RPMI7951 (cell line): Measurements from ENCODE around the gene SBNO2. TPM values are rescaled to one million over a fixed set of nuclear protein-coding genes. Genes with fewer than 3 reads are reported as not detected.
A peak's percentile ranks its signal among the peaks of the same experiment; 100 is the strongest.
"Not testable (repeated sequence)": the region's sequence is repeated elsewhere in the genome, so short reads cannot be mapped to it uniquely, and the experiment has no call there.

Experiments
- DNase-seq: peaks from one replicate; pipeline ENCODE4 v3.0.0-alpha.2; 2012; ENCODE audit warnings: low read depth
- total RNA-seq: library from RNA; depleted of rRNA; stranded (reverse); fragments of >200 nt; shearing (Covaris generic); gene quantifications from 2 replicates; pipeline ENCODE4 v1.2.3, GENCODE V29; 2014

SBNO2 gene
- total RNA-seq, 1 experiment from 2014 or later, result 12.1 TPM

DNA sequence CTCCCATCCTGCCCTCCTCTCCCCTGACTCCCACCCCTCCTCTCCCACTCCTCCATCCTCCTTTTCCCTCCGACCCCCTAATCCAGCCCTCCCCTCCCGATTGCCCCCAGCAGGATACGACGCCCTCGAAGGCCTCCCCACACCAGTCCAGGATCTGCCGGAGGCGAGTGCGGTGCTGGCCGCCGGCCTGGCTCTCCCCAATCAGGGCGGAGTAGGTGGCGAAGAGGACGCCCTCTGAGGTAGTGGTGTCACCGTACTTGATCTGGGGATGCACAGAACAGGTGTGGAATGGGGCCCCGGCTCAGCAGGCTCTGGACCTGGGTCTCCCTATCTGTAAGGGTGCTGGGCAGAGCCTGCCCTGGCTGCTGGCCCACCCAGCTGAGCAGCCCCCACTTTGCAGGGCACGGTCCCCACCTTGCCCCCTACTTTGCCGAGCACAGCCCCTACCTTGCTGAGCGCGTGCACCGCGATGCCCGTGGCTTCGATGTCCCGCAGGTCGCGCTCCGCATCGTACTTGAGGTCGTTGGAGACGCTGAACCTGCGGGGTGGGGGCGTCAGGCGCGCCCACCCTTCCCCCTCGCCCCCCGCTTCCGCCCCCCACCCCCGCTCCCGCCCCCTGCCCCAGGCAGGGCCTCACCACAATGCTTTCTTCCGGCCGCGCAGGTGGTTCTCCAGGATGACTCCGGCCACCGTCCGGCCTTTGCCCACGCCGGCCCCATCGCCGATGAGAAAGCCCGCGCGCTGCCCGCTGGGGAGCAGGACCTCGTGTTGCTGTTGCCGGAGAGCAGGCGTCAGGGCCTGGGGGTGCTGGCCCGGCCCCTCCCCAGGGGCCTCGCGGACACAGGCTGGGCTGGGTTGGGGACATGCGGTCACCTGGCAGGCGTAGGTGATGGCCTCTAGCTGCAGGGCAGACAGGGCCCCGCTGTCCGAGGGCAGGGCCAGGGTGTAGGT lies 51.8 kb downstream of the SBNO2 start:
- DNase-seq, result no peak

DNA sequence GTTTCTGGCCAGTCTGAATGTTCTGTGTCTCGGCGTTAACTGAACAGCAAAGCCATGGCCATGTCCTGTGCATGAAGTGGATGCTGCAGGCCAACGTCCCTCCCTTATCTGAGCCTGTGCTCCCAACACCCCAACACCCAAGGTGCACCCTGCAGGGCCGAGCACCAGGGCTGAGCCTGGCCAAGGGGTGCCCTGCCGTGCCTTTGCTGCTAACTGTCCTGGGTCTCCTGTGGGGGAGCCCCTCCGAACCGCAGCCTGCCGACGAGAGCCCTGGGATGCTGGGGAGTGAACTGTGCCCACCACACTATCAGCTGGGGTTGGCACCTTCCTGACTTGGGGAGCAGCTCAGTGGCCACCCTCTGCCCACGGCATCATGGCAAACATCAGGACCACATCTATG lies 52.7 kb downstream of the SBNO2 start:
- no peak for DNase-seq

DNA sequence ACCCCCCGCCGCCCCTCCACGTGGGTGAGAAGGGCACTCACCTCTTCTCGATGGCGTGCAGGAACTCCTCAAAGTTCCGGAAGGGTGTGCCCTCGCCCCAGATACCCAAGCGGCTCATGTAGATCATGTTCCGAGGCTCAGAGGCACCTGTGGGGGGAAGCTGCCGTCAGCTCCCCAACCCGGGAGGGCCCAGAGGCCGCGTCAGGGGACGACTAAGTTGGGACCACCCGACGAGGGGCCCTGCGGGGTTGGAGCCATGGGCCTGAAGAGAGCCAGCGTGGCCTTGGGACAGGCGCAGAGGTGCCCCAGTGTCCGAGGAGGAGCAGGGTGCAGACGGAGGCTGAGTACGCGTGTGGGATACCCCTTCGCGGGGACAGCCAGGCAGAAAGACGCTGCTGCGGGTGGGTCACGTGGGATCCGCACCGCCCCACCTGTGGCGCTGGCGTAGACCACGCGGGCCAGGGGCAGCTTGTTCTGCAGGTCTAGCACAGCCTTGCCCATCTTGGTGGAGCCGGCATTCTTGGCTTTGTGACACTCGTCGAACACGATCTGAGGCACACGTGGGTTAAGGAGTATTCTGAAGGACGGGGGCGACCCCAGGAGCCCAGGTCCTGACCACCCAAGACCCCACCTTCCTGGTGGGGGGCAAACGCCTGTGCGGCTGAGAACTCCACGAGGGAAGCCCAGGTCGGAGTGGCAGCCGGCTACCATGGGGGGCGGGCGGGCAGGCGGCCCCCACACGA lies 54.4 kb downstream of the SBNO2 start:
- DNase-seq, result no peak

DNA sequence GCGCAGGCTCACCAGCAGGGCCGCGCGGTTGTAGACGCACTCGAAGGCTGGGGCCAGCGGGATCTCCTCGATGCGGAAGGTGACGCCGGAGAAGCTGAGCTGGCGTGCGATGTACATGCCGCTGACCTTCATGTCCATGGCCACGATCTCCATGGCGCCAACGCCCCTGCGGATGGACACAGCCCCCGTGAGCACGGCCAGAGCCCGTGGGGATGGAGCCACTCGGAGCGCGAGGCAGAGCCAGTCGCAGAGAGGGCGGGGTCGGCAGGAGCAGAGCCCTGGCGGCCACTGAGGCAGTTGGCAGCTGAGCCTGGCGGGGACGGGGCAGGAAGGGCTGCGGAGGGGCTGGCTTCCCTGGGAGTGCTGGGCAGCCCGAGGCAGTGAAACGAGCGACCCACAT lies 55.1 kb downstream of the SBNO2 start:
- no peak for DNase-seq

DNA sequence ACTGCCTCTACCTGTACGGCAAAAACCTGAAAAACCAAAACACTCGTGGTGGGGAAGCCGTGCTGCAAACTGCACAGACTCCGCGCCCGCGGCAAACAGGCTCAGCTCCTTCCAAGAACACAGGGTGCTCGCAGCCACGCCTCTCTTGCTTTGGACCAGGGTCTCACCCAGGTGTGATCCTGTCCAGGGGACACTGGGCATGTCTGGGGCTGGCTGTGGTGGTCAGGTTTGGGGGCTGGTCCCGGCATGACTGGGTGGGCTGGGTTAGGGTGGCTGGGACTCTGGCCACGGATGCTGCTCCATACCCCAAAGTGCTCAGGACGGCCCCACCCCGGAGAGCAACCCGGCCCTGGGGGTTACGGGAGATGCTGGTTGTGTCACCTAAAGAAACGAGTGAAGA lies 56.4 kb downstream of the SBNO2 start:
- DNase-seq, result no peak

DNA sequence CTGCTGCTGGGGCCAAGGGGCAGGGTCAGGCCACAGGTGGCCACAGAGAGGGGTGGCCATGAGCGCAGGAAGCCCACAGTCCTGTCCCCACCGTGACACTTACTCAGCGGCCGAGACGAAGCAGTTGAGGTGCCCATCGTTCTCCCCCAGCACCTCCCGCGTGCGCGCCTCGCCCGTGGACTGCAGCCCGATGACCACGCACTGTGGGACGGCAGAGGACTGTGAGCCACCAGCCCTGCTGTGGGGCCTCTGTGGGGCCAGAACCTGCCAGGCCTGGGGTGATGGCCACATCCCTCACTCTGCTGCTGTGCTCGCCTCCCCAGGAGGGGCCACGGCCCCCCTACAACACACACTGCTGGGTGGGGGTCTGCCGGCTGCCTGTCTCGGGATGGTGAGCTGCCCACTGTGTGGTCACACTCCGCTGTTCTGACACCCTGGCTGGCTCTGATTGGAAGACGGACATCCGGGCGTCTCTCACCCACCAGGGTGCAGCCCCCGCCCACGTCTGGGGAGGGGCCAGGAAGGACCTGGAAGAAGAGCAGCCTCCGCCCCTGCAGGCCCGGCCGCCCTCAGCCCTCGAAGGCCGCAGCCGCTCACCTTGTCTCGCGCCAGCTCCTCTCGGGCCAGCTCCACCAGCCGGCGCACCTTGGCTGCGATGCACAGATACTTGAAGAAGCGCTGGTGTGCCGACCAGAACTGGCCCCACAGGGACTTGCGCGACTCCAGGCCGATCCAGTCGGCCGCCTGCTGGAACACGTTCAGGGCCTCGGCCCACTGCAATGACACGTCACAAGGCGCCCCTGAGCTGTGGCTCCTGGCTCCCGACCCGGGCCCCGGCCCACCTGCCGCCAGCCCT lies 57.1 kb downstream of the SBNO2 start:
- no peak for DNase-seq

DNA sequence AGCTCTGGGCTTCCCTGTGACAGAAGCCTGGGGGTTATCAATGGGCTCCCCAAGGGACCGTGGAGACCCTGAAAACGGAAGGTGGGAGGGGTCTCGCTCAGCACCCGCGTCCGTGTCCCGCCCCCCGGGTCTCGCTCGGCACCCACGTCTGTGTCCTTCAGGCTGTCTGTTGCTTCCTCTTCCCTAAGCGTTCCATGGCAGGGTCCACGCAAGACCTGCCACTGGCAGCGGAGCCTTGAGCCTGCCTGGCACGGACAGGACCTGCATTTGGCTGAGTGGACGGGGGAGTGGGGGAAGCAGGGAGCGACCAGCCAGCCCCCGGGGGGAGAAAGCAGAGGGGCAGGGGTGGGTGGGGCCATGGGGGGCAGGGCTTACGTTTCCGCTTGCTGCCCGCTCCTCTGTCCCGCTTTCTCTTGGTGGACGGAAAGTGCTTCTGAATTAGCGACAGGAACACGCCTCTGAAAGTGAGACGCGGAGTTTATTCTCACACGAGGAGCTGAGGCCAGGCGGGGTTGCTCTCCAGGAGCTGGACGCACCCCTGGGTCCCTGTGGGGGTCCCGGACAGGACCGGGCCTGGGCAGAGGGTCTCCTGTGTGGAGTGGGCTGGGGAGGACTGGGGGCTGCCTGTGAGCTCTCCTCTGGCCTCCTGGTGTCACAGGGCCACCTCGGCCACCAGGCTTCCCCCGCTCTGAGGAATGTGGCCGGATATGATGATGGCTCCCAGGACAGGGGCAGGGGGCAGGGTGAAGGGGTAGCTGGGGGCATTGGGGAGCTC lies 58.2 kb downstream of the SBNO2 start:
- no peak for DNase-seq

DNA sequence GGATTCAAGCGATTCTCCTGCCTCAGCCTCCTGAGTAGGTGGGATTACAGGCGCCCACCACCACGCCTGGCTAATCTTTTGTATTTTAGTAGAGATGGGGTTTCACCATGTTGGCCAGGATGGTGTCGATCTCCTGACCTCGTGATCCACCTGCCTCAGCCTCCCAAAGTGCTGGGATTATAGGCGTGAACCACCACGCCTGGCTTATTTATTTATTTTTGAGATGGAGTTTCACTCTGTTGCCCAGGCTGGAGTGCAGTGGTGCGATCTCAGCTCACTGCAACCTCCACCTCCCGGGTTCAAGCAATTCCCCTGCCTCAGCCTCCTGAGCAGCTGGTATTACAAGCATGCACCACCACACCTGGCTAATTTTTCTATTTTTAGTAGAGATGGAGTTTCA lies 59.3 kb downstream of the SBNO2 start:
- not testable (repeated sequence) for DNase-seq

DNA sequence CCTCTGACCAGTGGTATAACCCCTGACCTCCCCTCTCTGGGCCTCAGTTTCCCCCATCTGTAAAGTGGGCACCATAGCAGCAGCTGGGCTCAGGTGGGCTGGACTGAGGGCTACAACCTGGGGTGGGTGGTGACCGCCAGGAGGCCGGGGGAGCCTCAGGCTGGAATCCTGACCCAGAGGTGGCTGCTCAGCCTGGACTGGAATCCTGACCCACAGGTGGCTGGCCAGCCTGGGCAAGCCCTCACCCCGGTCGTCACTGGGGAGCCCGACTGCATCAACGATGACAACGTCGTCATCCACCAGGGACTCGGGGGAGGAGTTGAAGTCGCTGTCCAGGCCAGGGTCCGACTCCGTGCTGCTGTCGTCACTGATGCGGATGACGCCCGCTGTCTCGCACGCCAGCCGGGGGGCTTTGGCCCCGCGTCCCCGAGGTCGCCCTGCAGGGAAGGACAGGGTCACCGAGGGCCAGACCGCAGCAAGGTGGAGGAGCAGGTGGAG lies 60.0 kb downstream of the SBNO2 start:
- DNase-seq, result no peak

DNA sequence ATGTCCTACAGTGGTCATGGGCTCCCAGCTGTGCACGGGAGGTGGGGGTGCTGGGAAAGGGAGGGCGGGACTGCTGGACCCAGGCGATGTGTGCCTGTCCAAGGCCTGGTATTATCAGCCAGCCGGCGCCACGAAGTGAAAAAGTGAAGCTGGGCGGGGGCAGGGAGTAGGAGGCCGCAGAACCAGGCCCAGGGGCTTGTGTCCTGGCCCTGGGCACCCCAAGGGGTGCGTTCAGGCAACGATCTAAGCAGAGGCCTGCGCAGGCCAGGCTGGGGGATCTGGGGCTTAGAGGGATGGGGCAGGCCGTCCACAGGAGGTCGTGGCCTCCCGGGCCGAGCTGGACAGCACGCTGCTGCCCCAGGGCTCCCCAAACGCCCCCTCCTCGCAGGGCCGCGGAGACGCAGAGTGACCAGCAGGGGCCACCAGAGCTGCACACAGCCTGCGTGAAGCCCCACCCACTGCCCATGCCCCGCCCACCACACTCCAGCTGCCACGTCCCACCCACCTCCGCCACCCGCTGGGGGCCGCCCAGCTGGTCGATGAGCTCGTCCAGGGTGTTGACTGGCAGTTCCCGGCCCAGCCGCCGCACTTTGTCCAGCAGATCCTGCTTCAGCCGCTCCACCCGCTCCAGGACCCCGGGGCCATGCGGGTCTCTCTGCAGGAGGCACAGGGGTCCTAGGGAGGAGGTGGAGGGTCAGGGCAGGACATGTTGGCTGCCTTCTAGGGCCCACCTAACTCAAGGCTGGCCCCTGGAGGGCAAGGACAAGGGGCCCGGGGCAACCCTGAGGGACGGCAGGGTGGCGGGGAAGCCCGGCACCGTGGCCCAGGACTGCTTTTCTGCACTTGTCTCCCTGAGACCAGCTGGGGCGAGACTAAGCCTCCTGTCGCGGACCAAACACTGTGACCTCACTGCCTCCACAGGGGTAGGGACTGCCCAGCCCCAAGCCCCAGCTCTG lies 60.8 kb downstream of the SBNO2 start:
- peak; percentile 81 for DNase-seq

DNA sequence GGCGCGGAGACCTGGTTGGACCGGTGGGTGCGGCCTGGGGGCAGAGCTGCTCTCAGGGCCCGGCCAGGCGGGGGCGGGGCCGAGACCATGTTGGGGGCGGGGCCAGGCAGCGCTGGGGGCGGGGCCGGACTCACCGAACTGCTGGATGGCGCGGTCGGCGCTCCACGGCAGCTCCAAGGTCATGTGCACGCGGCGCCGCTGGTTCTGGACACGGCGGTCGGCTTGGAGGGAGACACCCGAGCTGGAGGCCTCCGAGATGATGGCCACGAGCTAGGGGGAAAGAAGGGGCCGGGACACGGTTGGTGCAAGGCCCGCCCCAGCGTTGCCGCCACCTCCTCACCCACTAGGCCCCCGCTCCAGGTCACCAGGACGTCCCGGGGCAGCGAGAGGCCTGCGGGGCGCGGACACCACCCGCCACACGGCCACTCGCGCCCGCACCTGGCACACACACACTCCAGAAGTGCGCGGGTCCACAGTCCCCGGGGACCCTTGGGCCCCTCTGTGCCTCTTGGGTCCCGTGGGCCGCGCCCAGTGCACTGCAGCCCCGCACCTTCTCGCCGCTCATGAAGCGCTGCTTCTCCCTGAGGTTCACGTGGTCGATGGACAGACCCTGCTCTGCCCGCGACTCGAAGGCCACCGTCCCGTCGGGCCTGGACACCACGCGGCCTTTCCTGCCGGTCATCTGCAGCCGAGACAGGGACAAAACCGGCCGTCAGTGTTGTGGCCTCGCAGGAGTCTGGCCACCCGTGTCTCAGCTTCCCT lies 61.6 kb downstream of the SBNO2 start:
- DNase-seq, result no peak

DNA sequence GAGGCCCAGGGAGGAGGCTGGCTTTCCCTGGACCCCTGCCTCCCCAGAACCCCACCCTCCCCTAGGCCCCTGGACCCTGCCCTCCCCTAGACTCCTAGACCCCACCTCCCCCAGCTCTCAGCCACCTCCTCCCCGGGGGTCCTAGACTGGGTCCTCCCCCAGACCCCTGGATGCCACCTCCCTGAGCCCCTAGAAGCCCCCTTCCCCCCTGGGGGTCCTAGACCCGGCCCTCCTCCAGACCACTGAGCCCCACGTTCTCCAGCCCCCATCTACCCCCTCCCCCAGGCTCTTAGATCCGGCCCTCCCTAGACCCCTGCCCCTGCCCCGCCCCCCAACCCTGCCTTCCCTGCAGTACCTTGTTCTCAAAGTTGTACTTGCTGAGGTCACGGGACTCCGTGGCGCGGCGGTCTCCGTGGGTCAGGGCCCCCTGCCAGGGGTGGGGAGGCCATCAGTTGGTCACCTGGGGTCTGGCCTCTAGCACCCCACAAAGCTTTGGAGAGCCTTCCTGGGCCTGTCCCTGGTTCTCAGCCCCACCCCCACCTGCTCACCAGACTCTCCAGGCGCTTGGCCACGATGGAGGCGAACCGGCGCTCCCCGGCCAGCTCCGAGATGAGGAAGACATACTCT lies 62.3 kb downstream of the SBNO2 start:
- no peak for DNase-seq

DNA sequence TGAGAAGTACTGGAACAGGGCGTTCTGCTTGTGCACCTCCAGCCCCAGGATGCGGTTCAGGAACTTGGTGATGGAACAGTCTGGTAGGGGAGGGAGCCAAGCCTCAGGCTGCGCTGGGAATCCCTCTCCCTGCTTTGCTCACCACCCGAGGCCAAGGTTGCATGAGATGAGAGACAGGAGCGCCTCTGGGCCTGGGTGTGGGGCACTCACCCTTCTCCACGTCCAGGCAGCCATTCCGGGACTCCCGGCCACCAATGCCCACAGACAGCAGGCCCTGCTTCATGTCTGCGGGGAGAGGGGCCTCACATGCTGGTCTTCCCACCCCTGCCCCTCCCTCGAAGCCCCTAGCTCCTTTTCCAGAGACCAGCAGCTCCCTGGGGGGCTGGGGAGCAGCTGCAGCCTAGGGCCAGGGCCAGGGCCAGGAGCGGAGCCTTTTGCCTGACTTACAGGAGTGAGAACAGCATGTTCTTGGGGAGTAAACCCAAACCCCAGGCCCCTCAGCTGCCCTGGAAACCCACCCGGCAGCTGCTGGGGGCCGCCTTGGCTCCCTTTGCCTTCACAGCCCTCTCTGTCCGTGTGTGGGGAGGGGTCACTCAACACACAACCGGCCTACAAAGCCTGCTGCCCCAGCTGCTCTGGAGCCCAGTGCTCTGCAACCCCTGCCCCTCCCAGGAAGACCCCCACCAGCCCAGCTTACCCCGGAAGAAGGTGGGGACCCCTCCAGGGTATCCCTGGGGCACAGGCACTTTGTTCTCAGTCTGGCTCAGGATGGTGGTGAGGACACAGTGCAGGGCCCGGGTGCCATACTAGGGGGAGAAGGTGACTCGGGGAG lies 63.0 kb downstream of the SBNO2 start:
- DNase-seq, result no peak

DNA sequence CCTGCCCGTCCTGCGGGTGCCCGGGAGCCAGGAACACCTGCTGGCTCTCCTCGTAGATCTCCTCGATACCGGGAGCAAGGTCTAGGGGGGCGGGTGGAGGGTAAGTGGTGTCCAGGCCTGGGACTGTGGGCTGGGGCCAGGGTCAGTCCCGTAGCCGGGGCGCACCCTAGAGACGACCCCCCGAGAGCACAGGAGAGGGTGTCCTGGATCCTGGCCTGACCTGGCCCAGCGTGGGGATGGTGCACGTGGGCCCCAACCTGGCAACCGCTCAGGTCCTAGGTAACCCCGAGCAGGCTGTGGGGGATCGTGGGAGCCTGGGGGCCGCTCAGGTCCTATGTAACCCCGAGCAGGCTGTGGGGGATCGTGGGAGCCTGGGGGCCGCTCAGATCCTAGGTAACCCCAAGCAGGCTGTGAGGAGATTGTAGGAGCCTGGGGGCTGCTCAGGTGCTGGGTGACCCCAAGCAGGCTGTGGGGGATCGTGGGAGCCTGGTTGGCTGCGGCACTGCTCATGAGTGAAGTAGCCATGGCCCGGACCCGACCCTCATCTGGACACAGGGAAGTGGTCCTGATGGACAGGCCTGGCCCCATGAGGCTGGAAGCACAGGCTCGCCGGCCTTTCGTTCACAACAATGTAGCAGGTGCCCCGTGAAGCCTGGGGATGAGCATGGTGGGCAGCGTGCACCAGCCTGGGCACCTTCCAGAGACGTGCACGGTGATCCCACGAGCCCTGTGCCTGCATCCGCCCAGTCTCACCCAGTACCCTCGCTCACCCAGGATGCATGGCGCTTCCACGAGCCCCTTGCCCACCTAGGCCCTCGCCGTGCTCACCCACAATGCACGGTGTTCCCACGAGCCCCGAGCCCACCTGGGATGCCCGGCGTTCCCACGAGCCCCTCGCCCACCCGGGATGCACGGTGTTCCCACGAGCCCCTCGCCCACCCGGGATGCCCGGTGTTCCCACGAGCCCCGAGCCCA lies 64.1 kb downstream of the SBNO2 start:
- DNase-seq, result no peak

DNA sequence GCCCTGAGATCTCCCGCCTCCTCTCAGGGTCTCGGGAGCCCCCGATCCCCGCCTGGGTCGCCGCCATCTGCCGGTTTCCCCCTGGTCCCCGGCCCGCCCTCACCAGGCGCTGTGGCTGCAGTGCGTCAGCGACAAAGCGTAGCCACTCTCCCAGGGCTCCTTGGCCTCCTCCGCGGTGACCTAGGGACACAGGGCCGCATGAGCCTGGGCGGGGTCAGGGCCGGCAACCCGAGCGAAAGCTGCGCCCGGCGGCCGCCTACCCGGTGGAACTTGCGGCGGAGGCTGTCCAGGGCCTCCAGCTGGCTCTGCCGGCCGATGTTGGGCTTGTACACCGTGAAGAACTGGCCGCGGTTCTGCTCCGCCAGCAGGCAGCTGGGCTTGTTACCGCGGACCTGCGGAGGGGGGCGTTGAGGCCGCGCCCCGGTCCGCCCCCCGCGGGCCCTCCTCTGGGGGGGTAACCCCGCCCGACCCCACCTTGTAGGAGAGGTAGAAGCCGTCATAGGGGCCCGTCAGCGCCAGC lies 65.0 kb downstream of the SBNO2 start:
- no peak for DNase-seq

DNA sequence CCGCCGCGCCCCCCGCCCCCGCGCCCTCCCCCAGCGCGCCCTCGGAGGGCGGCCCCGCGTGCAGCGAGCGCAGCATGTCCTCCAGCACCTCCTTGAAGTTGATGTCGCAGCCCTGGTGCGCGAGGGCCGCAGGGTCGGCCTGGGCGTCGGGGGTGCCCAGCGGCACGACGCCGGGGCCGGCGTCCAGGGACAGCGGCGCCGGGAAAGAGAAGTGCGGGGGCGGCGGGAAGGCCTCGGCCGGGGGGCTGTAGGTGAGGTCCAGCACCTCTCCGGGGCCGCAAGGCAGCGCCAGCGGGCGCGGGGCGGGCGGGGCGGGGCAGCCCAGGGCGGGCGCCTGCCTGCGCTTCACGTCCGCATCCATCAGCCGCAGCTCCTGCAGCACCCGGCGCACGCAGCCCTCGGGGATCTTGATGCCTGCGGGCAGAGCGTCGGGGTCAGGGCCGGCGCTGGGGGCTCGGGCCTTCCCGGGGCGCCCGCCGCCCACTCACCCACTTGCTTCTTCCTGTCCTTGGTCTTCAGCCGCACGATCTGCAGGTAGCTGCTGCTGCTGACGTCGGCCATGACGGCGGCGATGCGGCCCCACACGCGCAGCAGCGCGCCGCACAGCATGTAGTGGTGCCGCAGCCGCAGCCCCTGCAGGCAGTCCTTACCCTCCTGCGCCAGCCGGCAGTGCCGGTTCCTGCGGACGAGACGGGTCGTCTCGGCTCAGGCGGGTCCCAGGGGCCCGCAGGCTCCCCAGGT lies 65.6 kb downstream of the SBNO2 start:
- DNase-seq, result no peak
